Mesendoderm (in vitro differentiated cells): ENCODE data around the gene FKBP6.
"Not testable (repeated sequence)": the region's sequence is repeated elsewhere in the genome, so short reads cannot be mapped to it uniquely, and the experiment has no call there.

ENCODE experiments used
- DNase-seq: peaks from one replicate; pipeline ENCODE4 v3.0.0; 2013
- H2AK5ac ChIP-seq: 2 replicates; pipeline ENCODE4 v1.6.1; 2013; ENCODE audit warnings: low read length, inconsistent platforms
- H2BK120ac ChIP-seq: 2 replicates; pipeline ENCODE4 v1.6.1; 2013; ENCODE audit warnings: low read depth, mild to moderate bottlenecking, low read length, moderate library complexity, mixed read lengths
- H2BK15ac ChIP-seq: replicated peaks from 2 replicates; pipeline ENCODE4 v1.6.1; 2013; ENCODE audit warnings: low read depth, mild to moderate bottlenecking, moderate library complexity
- H2BK5ac ChIP-seq: 2 replicates; pipeline ENCODE4 v1.6.1; 2013; ENCODE audit warnings: low read length, inconsistent platforms
- H3K18ac ChIP-seq: 2 replicates; pipeline ENCODE4 v1.6.1; 2013; ENCODE audit warnings: mild to moderate bottlenecking, low read length, mixed read lengths
- H3K23ac ChIP-seq: one replicate; pipeline ENCODE4 v1.6.1; 2013; ENCODE audit warnings: low read length
- H3K27ac ChIP-seq: 2 replicates; pipeline ENCODE4 v1.5.1; 2013; ENCODE audit warnings: low read depth, mild to moderate bottlenecking, inconsistent platforms, low read length, moderate library complexity
- H3K27me3 ChIP-seq: 2 replicates; pipeline ENCODE4 v1.6.1; 2013; ENCODE audit warnings: low read length, control low read depth, mild to moderate bottlenecking, inconsistent platforms; ENCODE audit not compliant: insufficient read depth, poor library complexity
- H3K36me3 ChIP-seq: 2 replicates; pipeline ENCODE4 v1.6.1; 2013; ENCODE audit warnings: low read length, inconsistent platforms; ENCODE audit not compliant: control insufficient read depth, insufficient read depth
- H3K4ac ChIP-seq: one replicate; pipeline ENCODE4 v1.6.1; 2013; ENCODE audit warnings: low read depth, mild to moderate bottlenecking, low read length, moderate library complexity
- H3K4me1 ChIP-seq: 2 replicates; pipeline ENCODE4 v1.6.1; 2013; ENCODE audit warnings: low read depth, low read length, inconsistent platforms; ENCODE audit not compliant: control insufficient read depth
- H3K4me2 ChIP-seq: 2 replicates; pipeline ENCODE4 v1.6.1; 2013; ENCODE audit warnings: low read length
- H3K4me3 ChIP-seq: 2 replicates; pipeline ENCODE4 v1.5.1; 2013; ENCODE audit warnings: mild to moderate bottlenecking, low read length
- H3K56ac ChIP-seq: one replicate; pipeline ENCODE4 v1.6.1; 2013; ENCODE audit warnings: low read length
- H3K79me1 ChIP-seq: 2 replicates; pipeline ENCODE4 v1.6.1; 2013; ENCODE audit warnings: low read length, inconsistent platforms
- H3K79me2 ChIP-seq: 2 replicates; pipeline ENCODE4 v1.6.1; 2013; ENCODE audit warnings: mild to moderate bottlenecking, low read length; ENCODE audit not compliant: control insufficient read depth, insufficient read depth
- H3K9ac ChIP-seq: 2 replicates; pipeline ENCODE4 v1.6.1; 2013; ENCODE audit warnings: low read length, inconsistent platforms
- H4K5ac ChIP-seq: one replicate; pipeline ENCODE4 v1.6.1; 2013; ENCODE audit warnings: low read length
- H4K8ac ChIP-seq: one replicate; pipeline ENCODE4 v1.6.1; 2013; ENCODE audit warnings: low read depth, mild to moderate bottlenecking, control low read depth, low read length, moderate library complexity
- WGBS: extraction: QIAGEN DNeasy Blood & Tissue Kit; methylation state at CpG from one replicate; pipeline ENCODE4 v1.1.7; 2013; ENCODE audit warnings: low lambda C conversion rate, missing lambda C conversion rate; ENCODE audit not compliant: insufficient coverage; ENCODE audit errors: extremely low coverage; 5-methylcytosine and 5-hydroxymethylcytosine counted together

The FKBP6 gene

GRCh38 chr7:73376262-73376661, 48.3 kb downstream of the FKBP6 start:
- not testable (repeated sequence) for H3K9ac ChIP-seq, H3K56ac ChIP-seq
- no CpG with 5 or more reads among the region's 4 CpGs for WGBS

GRCh38 chr7:73376671-73377412, 48.9 kb downstream of the FKBP6 start:
- Histone ChIP-seq H3K9ac (no peak overlapping the region), H3K18ac (no peak overlapping the region), H2BK15ac (no peak overlapping the region), H3K23ac (no peak overlapping the region), H4K8ac (no peak overlapping the region), H3K56ac (no peak overlapping the region), H4K5ac (no peak overlapping the region), H3K4ac (no peak overlapping the region), H3K36me3 (no peaks in the 10 kb centered on the region), H3K4me1 (no peaks in the 10 kb centered on the region), H3K27me3 (no peaks in the 10 kb centered on the region), H2AK5ac (no peak overlapping the region), H3K4me2 (no peak overlapping the region), H3K79me2 (no peaks in the 10 kb centered on the region), H3K4me3 (no peak overlapping the region), H3K27ac (no peak overlapping the region), H3K79me1 (no peaks in the 10 kb centered on the region), H2BK120ac (no peak overlapping the region), H2BK5ac (no peak overlapping the region)
- WGBS: no CpG with 5 or more reads among the region's 20 CpGs
- no peak for DNase-seq

More at GRCh38 chr7:73376262-73376661, 48.3 kb downstream of the FKBP6 start:
- not testable (repeated sequence) for H3K18ac ChIP-seq, H3K4me1 ChIP-seq, H2BK5ac ChIP-seq, H3K36me3 ChIP-seq, H3K79me1 ChIP-seq, H3K4ac ChIP-seq, H3K79me2 ChIP-seq, DNase-seq, H3K4me2 ChIP-seq, H3K27me3 ChIP-seq, H2BK120ac ChIP-seq, H3K4me3 ChIP-seq, H2AK5ac ChIP-seq, H2BK15ac ChIP-seq, H4K8ac ChIP-seq, H3K27ac ChIP-seq, H4K5ac ChIP-seq, H3K23ac ChIP-seq

GRCh38 chr7:73377413-73378200, 49.6 kb downstream of the FKBP6 start:
- not testable (repeated sequence) for H3K4me1 ChIP-seq, H3K18ac ChIP-seq, H3K4ac ChIP-seq, H4K5ac ChIP-seq, H2BK15ac ChIP-seq, H3K4me2 ChIP-seq, H2BK120ac ChIP-seq, DNase-seq, H3K9ac ChIP-seq, H3K36me3 ChIP-seq, H4K8ac ChIP-seq, H3K4me3 ChIP-seq, H3K23ac ChIP-seq, H3K27me3 ChIP-seq, H3K79me1 ChIP-seq, H2AK5ac ChIP-seq, H2BK5ac ChIP-seq, H3K27ac ChIP-seq, H3K56ac ChIP-seq, H3K79me2 ChIP-seq
- WGBS: no CpG with 5 or more reads among the region's 68 CpGs

GRCh38 chr7:73382934-73383503, 55.1 kb downstream of the FKBP6 start:
- Histone ChIP-seq H2AK5ac (no peak overlapping the region), H3K4ac (no peak overlapping the region), H3K4me1 (no peaks in the 10 kb centered on the region), H3K27me3 (no peaks in the 10 kb centered on the region), H3K27ac (no peak overlapping the region), H3K9ac (no peak overlapping the region), H3K56ac (no peak overlapping the region), H4K5ac (no peak overlapping the region), H3K18ac (no peak overlapping the region), H3K4me2 (no peak overlapping the region), H2BK15ac (no peak overlapping the region), H2BK120ac (no peak overlapping the region), H3K79me2 (no peaks in the 10 kb centered on the region), H3K4me3 (no peak overlapping the region), H3K23ac (no peak overlapping the region), H3K36me3 (no peaks in the 10 kb centered on the region), H2BK5ac (no peak overlapping the region), H4K8ac (no peak overlapping the region), H3K79me1 (no peaks in the 10 kb centered on the region)
- DNase-seq: no peak
- WGBS: no CpG with 5 or more reads among the region's 4 CpGs

- no peak overlapping the region for H3K4ac ChIP-seq
- no peak overlapping the region for H3K9ac ChIP-seq
- H3K4me3 ChIP-seq: no peak overlapping the region
- no peak overlapping the region for H4K8ac ChIP-seq
- H3K36me3 ChIP-seq: no peaks in the 10 kb centered on the region
- no peak overlapping the region for H2BK5ac ChIP-seq
- H3K4me1 ChIP-seq: no peaks in the 10 kb centered on the region
- no peaks in the 10 kb centered on the region for H3K79me1 ChIP-seq
- no peak for DNase-seq
- H2BK120ac ChIP-seq: no peak overlapping the region
- WGBS: no CpG with 5 or more reads among the region's 2 CpGs
- H3K18ac ChIP-seq: no peak overlapping the region
- no peak overlapping the region for H3K4me2 ChIP-seq
- H3K79me2 ChIP-seq: no peaks in the 10 kb centered on the region
- no peak overlapping the region for H3K27ac ChIP-seq
- no peaks in the 10 kb centered on the region for H3K27me3 ChIP-seq
- no peak overlapping the region for H4K5ac ChIP-seq
- H3K56ac ChIP-seq: no peak overlapping the region
- no peak overlapping the region for H2AK5ac ChIP-seq
- no peak overlapping the region for H3K23ac ChIP-seq
- H2BK15ac ChIP-seq: no peak overlapping the region
Observed at GRCh38 chr7:73387221-73387828, 59.4 kb downstream of the FKBP6 start.
